ENCODE measurements around the gene ZBTB16.

The ZBTB16 gene

GRCh38 chr11:114213622-114214021, 154.1 kb downstream of the ZBTB16 start:
- no peak for DNase-seq (ENCODE audit: low read depth)

- DNase-seq (ENCODE audit: low read depth): no peak
Observed at GRCh38 chr11:114215428-114215827, 155.9 kb downstream of the ZBTB16 start.

DNA sequence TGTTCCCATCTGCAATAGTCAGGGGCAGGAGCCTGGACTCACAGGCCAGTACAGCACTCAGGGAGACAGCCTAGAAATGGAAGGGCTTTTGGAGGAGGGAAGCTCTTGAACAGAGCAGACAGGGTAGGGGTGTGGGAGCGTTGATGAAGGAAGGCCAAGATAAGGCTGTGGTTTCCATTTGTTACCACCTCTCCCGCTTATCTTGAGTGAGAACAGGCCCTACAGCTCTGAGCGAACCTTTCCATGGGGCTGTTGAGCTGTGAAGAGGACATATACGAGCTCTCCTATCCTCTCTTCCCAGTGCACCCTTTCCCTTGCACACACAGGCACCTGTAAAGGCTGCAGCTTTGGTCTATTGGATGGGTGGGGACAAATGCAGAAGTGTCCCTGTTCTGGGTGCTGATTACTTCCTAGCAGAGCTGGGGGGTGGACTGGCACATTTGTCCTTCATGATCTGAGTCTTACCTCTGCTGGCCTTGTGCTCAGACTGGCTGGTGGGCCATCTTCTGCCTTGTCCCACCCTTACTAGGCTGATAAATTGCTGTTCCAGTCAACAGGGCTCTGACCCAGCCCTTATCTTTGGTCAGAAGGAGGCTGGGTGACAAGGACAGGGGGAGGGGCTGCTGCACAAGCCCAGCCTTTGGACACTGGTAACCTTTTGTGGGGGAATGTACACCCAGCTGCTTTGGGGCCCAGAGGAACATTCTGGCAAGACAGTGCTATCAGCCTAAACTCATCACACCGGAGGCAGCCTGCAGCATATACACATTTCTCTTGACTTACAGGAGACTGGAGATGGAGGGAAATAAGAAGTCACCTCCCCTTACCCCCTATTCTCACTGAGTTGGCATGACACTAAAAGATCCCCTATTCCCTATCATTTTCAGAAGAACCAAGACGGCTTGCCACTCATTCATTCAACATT, 156.6 kb downstream of the ZBTB16 start:
- no peak for DNase-seq (ENCODE audit: low read depth)

GRCh38 chr11:114216796-114217180, 157.3 kb downstream of the ZBTB16 start:
- DNase-seq (ENCODE audit: low read depth): no peak

- no peak for DNase-seq (ENCODE audit: low read depth)
Observed at GRCh38 chr11:114218508-114218907, 159.0 kb downstream of the ZBTB16 start.

DNA sequence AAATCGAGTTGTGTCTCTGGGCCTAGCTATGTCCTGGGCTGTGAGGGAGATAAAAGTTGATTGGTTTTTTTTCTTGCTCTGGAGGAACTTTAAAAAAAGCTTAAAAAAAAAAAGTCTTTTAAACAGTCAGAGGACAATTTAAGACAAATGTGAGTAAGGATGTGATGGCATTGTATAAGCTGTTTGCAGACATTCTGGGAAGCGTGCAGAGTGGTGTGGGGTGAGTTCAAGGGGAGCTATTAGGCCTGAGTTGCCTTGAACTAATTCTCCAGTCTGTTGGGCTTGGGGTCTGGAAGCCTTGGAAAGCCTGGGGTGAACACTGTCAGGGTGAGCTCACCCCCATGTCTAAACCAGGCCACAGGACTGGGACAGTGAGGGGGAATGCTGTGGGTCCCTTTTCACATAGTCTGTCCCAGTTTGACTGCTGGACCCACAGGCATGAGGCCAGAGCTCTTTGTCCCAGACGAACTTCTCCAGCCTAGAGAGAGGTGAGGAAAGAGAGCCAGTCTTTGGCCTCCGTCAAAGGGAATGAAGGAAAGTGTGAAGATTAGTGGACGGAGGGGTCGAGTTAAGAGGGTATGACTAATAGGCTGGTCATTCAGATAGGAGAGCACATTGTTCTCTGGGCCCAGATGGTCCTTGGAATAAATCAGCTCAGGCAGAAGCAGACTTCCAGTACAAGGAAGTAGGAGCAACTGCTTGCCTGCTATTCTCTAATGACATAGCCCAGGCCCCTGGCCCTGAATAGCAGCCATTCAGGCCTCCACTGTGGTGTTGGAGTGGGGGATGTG, 160.2 kb downstream of the ZBTB16 start:
- DNase-seq (ENCODE audit: low read depth): peak; percentile 4

DNA sequence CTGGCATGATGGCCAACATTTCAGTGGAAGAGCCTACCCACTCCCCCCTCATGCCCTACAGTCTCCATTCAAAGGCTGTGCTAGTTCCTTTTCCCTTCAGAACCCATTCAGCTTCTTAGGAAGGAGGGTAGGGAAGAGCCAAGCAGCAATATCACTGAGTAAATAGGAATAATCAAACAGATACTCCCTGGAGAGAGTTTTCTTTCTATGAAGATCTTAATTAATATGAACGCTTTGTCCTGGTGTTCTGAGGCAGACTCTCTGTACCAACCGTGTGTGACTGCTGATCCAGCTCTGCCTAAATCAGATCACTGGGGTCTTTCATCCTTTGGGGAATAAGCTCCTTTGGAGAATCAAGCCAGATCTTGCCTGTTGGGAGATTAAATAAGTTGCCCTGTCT, 161.5 kb downstream of the ZBTB16 start:
- no peak for DNase-seq (ENCODE audit: low read depth)

DNA sequence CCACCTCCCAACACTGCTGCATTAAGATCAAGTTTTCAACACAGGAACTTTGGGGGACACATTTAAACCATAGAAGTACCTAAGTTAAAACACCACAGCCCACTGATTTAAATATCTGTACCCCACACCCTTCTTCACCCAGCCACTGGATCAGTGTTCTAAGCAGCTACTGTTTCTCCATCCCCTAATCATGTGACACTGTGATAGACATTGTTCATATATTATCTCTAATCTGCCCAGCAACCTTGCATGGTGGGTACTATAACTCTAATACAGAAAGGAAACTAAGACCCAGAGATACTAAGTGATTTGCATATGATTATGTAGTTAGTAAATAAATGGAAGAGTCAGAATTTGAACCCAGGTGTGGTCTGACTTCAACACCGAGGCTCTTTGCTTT, 166.2 kb downstream of the ZBTB16 start:
- DNase-seq (ENCODE audit: low read depth): no peak

- DNase-seq (ENCODE audit: low read depth): no peak
Observed at GRCh38 chr11:114226356-114226755, 166.8 kb downstream of the ZBTB16 start.

GRCh38 chr11:114228435-114229411, 169.2 kb downstream of the ZBTB16 start:
- DNase-seq (ENCODE audit: low read depth): no peak

DNA sequence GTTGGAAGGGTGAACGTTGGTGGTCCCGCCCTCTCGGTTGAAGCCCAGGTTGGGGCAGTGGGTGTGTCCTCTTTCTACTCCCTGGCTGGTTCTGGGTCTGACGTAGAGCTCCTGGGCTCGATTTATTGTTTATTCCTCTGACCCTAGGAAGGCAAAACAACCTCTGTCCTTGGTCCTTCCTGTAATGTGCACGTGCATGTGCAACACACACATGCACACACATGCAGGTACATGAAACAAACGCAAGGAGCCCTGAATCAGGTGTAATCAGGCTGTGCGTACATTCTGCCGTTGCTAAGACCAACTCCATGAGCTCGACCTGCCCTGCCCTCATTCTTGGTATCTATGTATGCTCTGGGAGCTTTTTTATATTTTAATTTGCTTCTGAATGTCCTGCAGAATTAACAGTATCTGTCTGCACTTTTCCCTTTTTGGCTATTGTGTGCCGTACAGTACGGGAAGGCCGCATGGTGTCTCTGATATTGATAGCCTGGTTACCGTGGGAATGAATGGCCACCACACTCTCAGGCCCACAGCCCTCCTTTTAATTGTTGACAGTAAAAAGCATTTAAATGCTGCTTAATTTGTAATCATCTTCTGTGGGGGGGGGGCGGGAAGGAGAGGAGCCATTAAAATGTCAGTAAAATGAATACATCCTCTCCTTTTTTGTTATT, 170.7 kb downstream of the ZBTB16 start:
- no peak for DNase-seq (ENCODE audit: low read depth)

GRCh38 chr11:114232400-114233059, 173.0 kb downstream of the ZBTB16 start:
- no peak for DNase-seq (ENCODE audit: low read depth)

DNA sequence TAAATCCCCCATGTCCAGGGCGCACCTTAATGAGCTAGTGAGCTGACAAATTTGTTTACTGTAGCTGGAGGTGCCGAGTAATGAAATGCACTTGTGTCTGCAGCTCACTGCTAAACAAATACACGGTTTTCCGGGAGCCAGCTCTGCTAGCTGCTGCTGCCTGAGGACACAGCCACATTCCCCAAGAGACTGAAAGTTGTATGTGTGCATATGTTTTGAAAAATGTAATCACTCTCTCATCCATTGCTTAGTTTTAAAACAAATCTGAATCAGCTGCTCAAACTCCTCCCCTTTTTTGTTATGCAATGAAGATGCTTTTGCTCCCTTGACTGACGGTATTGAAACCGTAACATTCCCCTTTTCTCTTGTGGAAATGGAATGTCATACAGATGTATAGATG, 174.2 kb downstream of the ZBTB16 start:
- no peak for DNase-seq (ENCODE audit: low read depth)

DNA sequence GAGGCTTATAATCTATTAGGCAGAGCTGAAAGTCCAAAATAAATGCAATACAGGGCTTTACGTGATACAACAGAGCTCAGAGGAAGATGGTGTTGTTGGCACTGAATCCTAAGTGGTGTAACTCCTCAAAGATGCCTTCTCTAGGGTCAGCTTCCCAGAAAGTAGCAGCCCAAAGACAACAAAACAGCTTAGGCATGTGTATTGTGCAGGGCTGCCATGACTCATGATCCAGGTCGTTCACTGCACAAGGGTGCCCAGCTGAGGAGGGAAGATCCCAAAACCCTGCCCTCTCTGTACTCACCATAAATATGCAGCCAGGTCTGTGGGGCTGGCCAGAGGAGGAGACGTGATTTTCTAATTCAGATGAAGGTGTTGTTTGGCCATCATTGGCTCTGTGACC, 177.3 kb downstream of the ZBTB16 start:
- no peak for DNase-seq (ENCODE audit: low read depth)

- DNase-seq (ENCODE audit: low read depth): no peak
Observed at GRCh38 chr11:114237321-114238280, 178.1 kb downstream of the ZBTB16 start.

DNA sequence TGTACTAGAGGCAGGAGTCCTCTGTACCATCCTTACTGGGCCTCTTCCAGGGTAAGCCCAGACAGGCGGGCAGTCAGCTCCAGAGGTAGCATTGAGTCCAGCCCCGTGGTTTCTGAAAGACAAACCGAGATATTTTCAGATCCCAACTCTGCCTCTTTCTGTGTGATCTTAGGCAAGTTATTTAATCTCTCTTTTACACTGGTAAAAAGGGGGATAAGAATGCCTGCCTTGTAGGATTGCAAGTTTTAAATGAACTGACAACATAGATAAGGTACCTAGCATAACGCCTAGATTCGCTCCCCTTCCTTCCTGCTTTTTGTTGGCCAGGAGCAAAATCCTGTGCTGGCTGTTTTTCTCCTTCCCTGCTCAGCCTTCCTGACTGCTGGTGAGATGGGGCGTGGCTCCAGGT, 180.2 kb downstream of the ZBTB16 start:
- no peak for DNase-seq (ENCODE audit: low read depth)

DNA sequence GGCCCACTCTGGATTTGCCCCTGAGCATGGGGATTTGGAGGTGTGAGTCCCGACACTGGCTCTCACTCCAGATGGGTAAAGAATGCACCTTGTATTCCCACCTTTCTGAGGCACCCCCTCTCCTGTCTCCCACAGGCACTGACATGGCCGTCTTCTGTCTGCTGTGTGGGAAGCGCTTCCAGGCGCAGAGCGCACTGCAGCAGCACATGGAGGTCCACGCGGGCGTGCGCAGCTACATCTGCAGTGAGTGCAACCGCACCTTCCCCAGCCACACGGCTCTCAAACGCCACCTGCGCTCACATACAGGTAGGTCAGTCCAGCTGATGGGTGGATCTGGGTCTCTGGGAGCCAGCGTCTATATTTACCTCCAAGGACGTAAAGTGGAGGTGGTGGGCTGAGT, 182.5 kb downstream of the ZBTB16 start:
- no peak for DNase-seq (ENCODE audit: low read depth)

GRCh38 chr11:114243461-114244372, 184.2 kb downstream of the ZBTB16 start:
- no peak for DNase-seq (ENCODE audit: low read depth)
